H1 (cell line): ENCODE measurements around the gene INPP4B. TPM values are rescaled to one million over a fixed set of nuclear protein-coding genes. Genes with fewer than 3 reads are reported as not detected.
"Not testable (repeated sequence)": the region's sequence is repeated elsewhere in the genome, so short reads cannot be mapped to it uniquely, and the experiment has no call there.

ENCODE experiments used
- CTCF ChIA-PET: fragments of 300-600 bp; sonication (Branson Sonifier 250); formaldehyde crosslinking; loops from one replicate; lab custom pipeline; 2021; ENCODE audit not compliant: partially characterized antibody; lab: Charles Lee
- POLR2A ChIA-PET: fragments of 300-600 bp; sonication (Branson Sonifier 250); formaldehyde crosslinking; loops from one replicate; lab custom pipeline; 2021; ENCODE audit warnings: inconsistent platforms; ENCODE audit not compliant: partially characterized antibody; lab: Charles Lee
- DNase-seq, 2 experiments: peaks; one replicate each; pipeline versions ENCODE4 v3.0.0 to v3.0.0-alpha.2; 2010 to 2022; ENCODE audit warnings: low spot score in 2 of 2, low read depth in 1 of 2, mixed read lengths in 1 of 2
- FAIRE-seq: peaks from 2 replicates; lab custom pipeline; 2011; peaks lifted over from hg19 to GRCh38; lab: Jason Lieb, UNC
- H2AFZ ChIP-seq: 2 replicates; pipeline ENCODE4 v1.8.1; 2012; ENCODE audit warnings: low read length, inconsistent platforms
- H2AK5ac ChIP-seq: 2 replicates; pipeline ENCODE4 v1.6.1; 2013; ENCODE audit warnings: low read depth, low read length
- H2BK120ac ChIP-seq: replicated peaks from 2 replicates; pipeline ENCODE3; 2013; ENCODE audit warnings: low read depth, low read length, inconsistent platforms
- H2BK12ac ChIP-seq: 2 replicates; pipeline ENCODE4 v1.6.1; 2013; ENCODE audit warnings: low read depth, low read length
- H2BK15ac ChIP-seq: 2 replicates; pipeline ENCODE4 v1.6.1; 2013; ENCODE audit warnings: low read length
- H2BK20ac ChIP-seq: 2 replicates; pipeline ENCODE4 v1.6.1; 2013; ENCODE audit warnings: low read length
- H2BK5ac ChIP-seq: 2 replicates; pipeline ENCODE4 v1.6.1; 2013; ENCODE audit warnings: low read depth, low read length
- H3K14ac ChIP-seq: 2 replicates; pipeline ENCODE4 v1.6.1; 2013; ENCODE audit warnings: inconsistent platforms; ENCODE audit not compliant: insufficient read length
- H3K18ac ChIP-seq: 2 replicates; pipeline ENCODE4 v1.6.1; 2013; ENCODE audit warnings: low read length; ENCODE audit errors: extremely low read depth
- H3K23ac ChIP-seq: 2 replicates; pipeline ENCODE4 v1.6.1; 2013; ENCODE audit warnings: inconsistent platforms; ENCODE audit not compliant: insufficient read length
- H3K23me2 ChIP-seq: 2 replicates; pipeline ENCODE4 v1.6.1; 2013; ENCODE audit warnings: low read depth, low read length
- H3K27ac ChIP-seq: 2 replicates; pipeline ENCODE4 v1.6.1; 2011; ENCODE audit warnings: low read depth, low read length, inconsistent platforms
- H3K27me3 ChIP-seq, 4 experiments: replicated peaks in 1 of 4; 1 replicate in 1 of 4; 2 replicates in 3 of 4; pipeline versions ENCODE4 v1.6.1 to v1.8.1; 2011 to 2013; ENCODE audit warnings: low read length in 3 of 4, mild to moderate bottlenecking in 3 of 4, inconsistent platforms in 2 of 4, mixed read lengths in 2 of 4, moderate library complexity in 1 of 4; ENCODE audit not compliant: control insufficient read depth in 3 of 4, insufficient read depth in 3 of 4; ENCODE audit errors: extremely low read depth in 1 of 4
- H3K36me3 ChIP-seq, 4 experiments: 2 replicates each; pipeline versions ENCODE4 v1.6.1 to v1.8.1; 2011 to 2013; ENCODE audit warnings: mild to moderate bottlenecking in 4 of 4, low read length in 3 of 4, moderate library complexity in 2 of 4, control low read depth in 1 of 4, inconsistent platforms in 1 of 4; ENCODE audit not compliant: insufficient read depth in 4 of 4, control insufficient read depth in 2 of 4
- H3K4ac ChIP-seq: replicated peaks from 2 replicates; pipeline ENCODE3; 2013; ENCODE audit warnings: low read length, low read depth, mixed read lengths, inconsistent platforms; ENCODE audit not compliant: insufficient read length
- H3K4me1 ChIP-seq, 4 experiments: replicated peaks in 1 of 4; 1 replicate in 1 of 4; 2 replicates in 3 of 4; pipeline versions ENCODE4 v1.6.1 to v1.8.1; 2011 to 2013; ENCODE audit warnings: low read length in 3 of 4, inconsistent platforms in 2 of 4, mixed read lengths in 1 of 4; ENCODE audit not compliant: insufficient read depth in 4 of 4, control insufficient read depth in 3 of 4
- H3K4me2 ChIP-seq, 2 experiments: 2 replicates each; pipeline versions ENCODE4 v1.6.1 to v1.8.1; 2011 to 2013; ENCODE audit warnings: low read depth in 2 of 2, low read length in 2 of 2, control low read depth in 1 of 2, inconsistent platforms in 1 of 2, mild to moderate bottlenecking in 1 of 2; ENCODE audit not compliant: insufficient read depth in 1 of 2
- H3K4me3 ChIP-seq, 4 experiments: fragments of 200-600, 300-600 bp in 1 of 4; sonication (generic), shearing (Covaris generic), sonication (Bioruptor Twin) in 1 of 4; 2 replicates each; pipeline versions ENCODE4 v1.5.1 to v1.8.1; 2011 to 2016; ENCODE audit warnings: low read length in 4 of 4, low read depth in 3 of 4, control low read depth in 2 of 4, inconsistent platforms in 2 of 4, mild to moderate bottlenecking in 2 of 4, mixed read lengths in 1 of 4, moderate library complexity in 1 of 4; ENCODE audit not compliant: insufficient read depth in 2 of 4; ENCODE audit errors: extremely low read depth in 1 of 4
- H3K56ac ChIP-seq: replicated peaks from 2 replicates; pipeline ENCODE3; 2013; ENCODE audit warnings: low read depth, mild to moderate bottlenecking, mixed read lengths, low read length, inconsistent platforms; ENCODE audit not compliant: insufficient read length
- H3K79me1 ChIP-seq: 2 replicates; pipeline ENCODE4 v1.6.1; 2013; ENCODE audit warnings: low read depth, low read length, control low read depth
- H3K79me2 ChIP-seq, 2 experiments: 2 replicates each; pipeline versions ENCODE4 v1.6.1 to v1.8.1; 2012 to 2013; ENCODE audit warnings: low read length in 2 of 2, mild to moderate bottlenecking in 2 of 2, inconsistent platforms in 1 of 2; ENCODE audit not compliant: insufficient read depth in 2 of 2, control insufficient read depth in 1 of 2
- H3K9ac ChIP-seq, 4 experiments: replicated peaks in 1 of 4; 1 replicate in 1 of 4; 2 replicates in 3 of 4; pipeline versions ENCODE4 v1.6.1 to v1.8.1; 2011 to 2013; ENCODE audit warnings: low read depth in 3 of 4, low read length in 3 of 4, control low read depth in 2 of 4, mild to moderate bottlenecking in 2 of 4, moderate library complexity in 2 of 4, inconsistent platforms in 1 of 4; ENCODE audit errors: extremely low read depth in 1 of 4
- H3K9me3 ChIP-seq, 2 experiments: 2 replicates each; pipeline versions ENCODE4 v1.6.1 to v1.8.1; 2012 to 2013; ENCODE audit warnings: mild to moderate bottlenecking in 2 of 2, moderate library complexity in 2 of 2, control low read depth in 1 of 2, inconsistent platforms in 1 of 2, low read depth in 1 of 2, low read length in 1 of 2, mixed read lengths in 1 of 2; ENCODE audit not compliant: insufficient read depth in 2 of 2
- H4K20me1 ChIP-seq, 2 experiments: replicated peaks in 1 of 2; 2 replicates each; pipeline versions ENCODE3 to v1.8.1; 2011 to 2013; ENCODE audit warnings: inconsistent platforms in 2 of 2, low read length in 2 of 2, mild to moderate bottlenecking in 1 of 2; ENCODE audit not compliant: insufficient read depth in 2 of 2, control insufficient read depth in 1 of 2
- H4K5ac ChIP-seq: 2 replicates; pipeline ENCODE4 v1.6.1; 2013; ENCODE audit warnings: low read length, low read depth, mixed read lengths, inconsistent platforms; ENCODE audit not compliant: insufficient read length
- H4K8ac ChIP-seq: 2 replicates; pipeline ENCODE4 v1.8.0; 2013; ENCODE audit warnings: mild to moderate bottlenecking, moderate library complexity, low read length, inconsistent platforms; ENCODE audit not compliant: insufficient read depth; ENCODE audit errors: extremely low read depth
- H4K91ac ChIP-seq: replicated peaks from 2 replicates; pipeline ENCODE3; 2013; ENCODE audit warnings: low read length, mixed read lengths, inconsistent platforms; ENCODE audit not compliant: insufficient read length
- BCL11A ChIP-seq, 2 experiments: IDR thresholded peaks; one replicate each; pipeline ENCODE4 v1.6.1; 2011; ENCODE audit warnings: low read depth in 2 of 2, low read length in 2 of 2, mild to moderate bottlenecking in 2 of 2
- E2F6 ChIP-seq: IDR thresholded peaks from 2 replicates; pipeline ENCODE4 v1.6.1; 2012; ENCODE audit warnings: inconsistent platforms
- KDM5A ChIP-seq: fragments of 200-600 bp; IDR thresholded peaks from 2 replicates; pipeline ENCODE4 v1.7.1; 2012; ENCODE audit warnings: mild to moderate bottlenecking, low read length, inconsistent platforms, mixed read lengths
- NANOG ChIP-seq: IDR thresholded peaks from 2 replicates; pipeline ENCODE4 v1.6.1; 2011; ENCODE audit warnings: low read length, low read depth, mild to moderate bottlenecking, inconsistent platforms; ENCODE audit not compliant: insufficient read depth, poor library complexity, severe bottlenecking
- POLR2A ChIP-seq, 2 experiments: IDR thresholded peaks; 1 replicate in 1 of 2; 2 replicates in 1 of 2; pipeline ENCODE4 v1.6.1; 2011; ENCODE audit warnings: low read depth in 2 of 2, low read length in 2 of 2, mild to moderate bottlenecking in 2 of 2; ENCODE audit errors: control extremely low read depth in 1 of 2
- POLR2AphosphoS5 ChIP-seq: IDR thresholded peaks from 2 replicates; pipeline ENCODE4 v1.6.1; 2011; ENCODE audit warnings: low read depth, low read length
- RBBP5 ChIP-seq: IDR thresholded peaks from 2 replicates; pipeline ENCODE4 v1.7.1; 2012; ENCODE audit warnings: low read depth, mild to moderate bottlenecking, inconsistent platforms, low read length, moderate library complexity, borderline replicate concordance
- RFX5 ChIP-seq: IDR thresholded peaks from 2 replicates; pipeline ENCODE4 v1.6.1; 2011; ENCODE audit warnings: low read depth, low read length, improper control_type of control experiment, borderline replicate concordance
- SAP30 ChIP-seq: fragments of 300-600 bp; sonication (generic); IDR thresholded peaks from 2 replicates; pipeline ENCODE4 v1.7.1; 2012; ENCODE audit warnings: low read length, moderate library complexity, mild to moderate bottlenecking, inconsistent platforms; ENCODE audit not compliant: insufficient read depth, insufficient replicate concordance
- SIX5 ChIP-seq: IDR thresholded peaks from 2 replicates; pipeline ENCODE4 v1.6.1; 2011; ENCODE audit warnings: mild to moderate bottlenecking, low read depth, low read length
- TAF7 ChIP-seq: optimal IDR thresholded peaks from 2 replicates; pipeline ENCODE3; 2011; ENCODE audit warnings: low read depth, mild to moderate bottlenecking, inconsistent platforms, low read length, moderate library complexity, borderline replicate concordance
- WGBS, 2 experiments: shearing (Covaris generic) in 1 of 2; methylation state at CpG; one replicate each; pipeline versions ENCODE4 v1.1.6 to v1.1.7; 2013 to 2015; ENCODE audit warnings: low lambda C conversion rate in 2 of 2, mixed read lengths in 2 of 2, inconsistent platforms in 1 of 2, low coverage in 1 of 2, missing lambda C conversion rate in 1 of 2; ENCODE audit not compliant: insufficient replicate concordance in 2 of 2, insufficient coverage in 1 of 2, insufficient read length in 1 of 2; ENCODE audit errors: extremely low coverage in 1 of 2, missing lambda C conversion rate in 1 of 2; 5-methylcytosine and 5-hydroxymethylcytosine counted together
- polyA plus RNA-seq, 7 experiments: library from polyadenylated mRNA; depleted of rRNA in 3 of 7; stranded (reverse) in 5 of 7; unstranded in 2 of 7; fragments of >200 nt in 5 of 7; fragments of 200-250 nt in 2 of 7; gene quantifications; 1 replicate in 5 of 7; 2 replicates in 1 of 7; 4 replicates in 1 of 7; pipeline versions ENCODE4 v1.2.1 to v1.2.3, GENCODE V29; 2011 to 2013; ENCODE audit warnings: missing spikeins in 2 of 7, mixed read lengths in 2 of 7
- total RNA-seq: library from RNA; stranded (reverse); fragmentation: NEBNext Ultra II Directional; extraction: Animal tissue kit (Norgen Biotek cat#: 25700); gene quantifications from 2 replicates; pipeline ENCODE4 v1.2.1, GENCODE V29; 2021

The INPP4B gene
- total and polyA plus RNA-seq, 2 of the 8 experiments (the other 6 are each of a cell fraction or from before 2014, with no cell fraction given), result 0.11 to 0.54 TPM

GRCh38 chr4:142645475-142646108 is 200.5 kb downstream of the INPP4B start (continued):
- TF ChIP-seq TAF7 (no peak), SAP30 (no peak), E2F6 (no peak), KDM5A (no peak), BCL11A (IDR thresholded peaks at IDR 0.05; ENCODE audit: low read depth in 2 of 2, low read length in 2 of 2) (no peak), SIX5 (no peak), POLR2A (IDR thresholded peaks at IDR 0.05; ENCODE audit: control extremely low read depth in 1 of 2, low read depth in 2 of 2, low read length in 2 of 2) (no peak), RBBP5 (no peak), NANOG (no peak), POLR2AphosphoS5 (no peak), RFX5 (no peak)

- H3K9ac ChIP-seq, H3K36me3 ChIP-seq, H4K8ac ChIP-seq, H2AFZ ChIP-seq, H3K4me1 ChIP-seq, FAIRE-seq, H4K5ac ChIP-seq, H3K4me3 ChIP-seq, H3K27ac ChIP-seq, DNase-seq, H4K91ac ChIP-seq, H3K79me1 ChIP-seq, H3K18ac ChIP-seq, H3K23ac ChIP-seq, H2BK5ac ChIP-seq, POLR2A ChIA-PET, H2BK20ac ChIP-seq, H3K27me3 ChIP-seq, H3K56ac ChIP-seq, H3K79me2 ChIP-seq, H3K9me3 ChIP-seq, H3K4me2 ChIP-seq, H2BK15ac ChIP-seq, H3K4ac ChIP-seq, H2BK12ac ChIP-seq, H4K20me1 ChIP-seq, H3K14ac ChIP-seq, H2BK120ac ChIP-seq, H2AK5ac ChIP-seq, H3K23me2 ChIP-seq: not testable (repeated sequence)
- WGBS, 2 experiments, result 94% methylated on average over 1 of the region's 1 CpG; no CpG with 5 or more reads in 1 of the 2 experiments
- CTCF ChIA-PET, result interaction anchor here (0.7 to 1.4 kb wide), 2 partner anchors 15 to 407 kb away, joined by 3 to 5 read pairs; no protein-coding TSS in a partner anchor
Measured at GRCh38 chr4:142644628-142645027, 201.5 kb downstream of the INPP4B start.
